GM18505 (cell line): ENCODE measurements around the gene NTM.

Experiments used
- ATAC-seq: cut with Tn5 transposase; IDR thresholded peaks from one replicate; pipeline ENCODE4 v1.9.1; 2021; ENCODE audit not compliant: unreplicated experiment
- POLR2A ChIP-seq: IDR thresholded peaks from 4 replicates; pipeline ENCODE4 v1.6.1; 2011; ENCODE audit warnings: borderline replicate concordance; ENCODE audit not compliant: insufficient read depth, insufficient read length; ENCODE audit errors: extremely low read depth

The NTM gene

DNA sequence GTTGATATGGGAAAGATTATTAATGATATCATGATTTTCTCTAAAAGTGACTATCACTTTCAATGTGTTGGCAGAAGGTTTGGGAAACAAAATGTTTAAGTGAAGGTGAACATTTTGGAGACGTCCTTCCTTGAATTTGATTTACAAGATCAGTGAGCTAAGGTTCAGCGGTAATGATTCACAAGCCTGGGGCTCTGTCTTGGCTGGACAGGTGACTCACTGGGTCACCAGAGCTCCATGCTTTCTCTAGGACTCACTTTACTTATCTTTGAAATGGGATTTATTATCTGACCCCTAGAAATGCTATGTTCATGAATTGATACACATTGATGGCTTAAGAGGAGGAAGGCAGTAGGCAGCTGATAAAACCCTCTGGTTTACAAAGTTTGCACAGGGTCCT is 437.5 kb downstream of the NTM start:
- ATAC-seq, result no peak
- TF ChIP-seq POLR2A, result no peak

DNA sequence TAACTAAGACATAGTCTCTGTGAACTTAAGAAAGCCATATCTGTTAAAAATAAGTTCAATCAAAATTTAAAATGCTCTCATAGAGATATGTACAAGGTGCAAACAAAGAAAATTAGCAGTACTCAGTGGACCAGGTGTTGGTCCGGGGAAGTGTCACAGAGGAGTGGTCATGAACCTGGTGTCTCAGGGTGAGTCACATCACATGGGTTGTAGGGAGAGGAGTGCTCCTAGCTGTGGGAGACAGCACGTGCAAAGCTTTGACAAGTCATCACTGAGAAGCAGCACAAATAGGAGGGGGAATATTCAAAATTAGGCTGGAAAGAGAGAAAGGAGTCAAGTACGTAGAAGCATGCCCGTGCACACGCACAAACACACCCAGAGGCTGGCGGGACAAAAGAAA is 438.1 kb downstream of the NTM start:
- no peak for ATAC-seq

GRCh38 chr11:131809203-131809918 is 438.9 kb downstream of the NTM start:
- no peak for ATAC-seq
- TF ChIP-seq POLR2A, result no peak

More for the DNA sequence above, 438.1 kb downstream of the NTM start:
- TF ChIP-seq POLR2A, result no peak

DNA sequence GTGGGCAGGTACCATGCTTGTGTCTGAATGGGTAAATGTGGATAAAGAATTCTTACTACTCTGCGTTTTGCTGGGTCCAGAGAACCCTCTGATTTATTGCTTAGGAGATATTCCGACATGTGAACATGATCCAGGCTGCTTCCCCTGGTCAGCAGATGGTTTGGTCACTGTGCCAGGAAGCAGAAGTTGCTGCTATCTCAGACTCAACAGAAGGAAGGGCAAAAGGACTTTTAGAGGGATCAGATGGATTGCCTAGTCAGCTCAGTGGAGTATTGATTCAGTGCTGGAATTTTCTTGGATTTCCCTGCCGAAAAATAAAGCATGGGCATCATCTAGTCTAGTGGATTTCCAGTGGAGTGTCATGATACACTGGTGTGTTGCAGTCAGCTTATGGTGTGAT is 440.1 kb downstream of the NTM start:
- TF ChIP-seq POLR2A, result no peak
- ATAC-seq, result no peak

- no peak for ATAC-seq
- TF ChIP-seq POLR2A, result no peak
Observed at GRCh38 chr11:131811383-131811782, 441.0 kb downstream of the NTM start.

DNA sequence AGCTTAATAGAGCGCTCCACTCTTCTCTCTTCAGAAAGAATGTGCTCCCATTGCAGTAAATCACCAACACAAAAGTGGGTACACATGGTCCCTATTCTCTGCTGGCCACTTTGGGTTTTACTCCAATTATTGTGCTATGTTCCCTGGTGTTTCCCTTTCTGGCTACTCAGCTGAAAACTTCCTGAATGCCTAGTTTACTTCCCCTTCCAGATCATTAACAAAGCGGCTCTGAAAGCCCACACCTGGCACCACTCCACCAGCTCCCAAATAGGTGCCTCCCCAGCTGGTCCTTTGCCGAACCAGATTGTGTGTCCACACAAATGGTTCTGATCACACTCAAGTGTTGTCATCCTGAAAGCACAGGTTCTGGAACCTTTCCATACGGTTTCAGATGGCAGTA is 443.7 kb downstream of the NTM start:
- ATAC-seq, result no peak
- no peak for TF ChIP-seq POLR2A

DNA sequence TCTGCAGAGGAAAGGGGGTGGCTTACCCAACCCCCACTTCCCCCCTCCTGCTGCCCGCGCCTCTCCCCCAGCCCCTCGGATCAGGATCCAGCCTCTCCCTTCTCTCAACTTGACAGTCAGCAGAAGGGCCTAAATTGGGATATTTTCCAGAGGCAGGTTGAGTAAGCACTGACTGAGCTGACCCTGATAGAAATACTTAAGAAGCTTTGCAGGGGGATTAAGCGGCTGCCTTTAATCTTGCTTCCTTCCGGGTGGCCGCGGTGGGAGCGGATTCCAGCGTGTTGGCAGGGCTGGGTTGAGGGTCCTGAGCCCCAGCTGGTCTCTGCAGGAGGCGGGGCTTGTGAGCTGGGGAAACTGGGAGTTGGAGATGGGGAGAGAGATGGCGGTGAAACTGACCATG is 445.2 kb downstream of the NTM start:
- ATAC-seq, result no peak

GRCh38 chr11:131816051-131816450 is 445.6 kb downstream of the NTM start:
- ATAC-seq, result no peak
- no peak for TF ChIP-seq POLR2A

More for the DNA sequence above, 445.2 kb downstream of the NTM start:
- no peak for TF ChIP-seq POLR2A

DNA sequence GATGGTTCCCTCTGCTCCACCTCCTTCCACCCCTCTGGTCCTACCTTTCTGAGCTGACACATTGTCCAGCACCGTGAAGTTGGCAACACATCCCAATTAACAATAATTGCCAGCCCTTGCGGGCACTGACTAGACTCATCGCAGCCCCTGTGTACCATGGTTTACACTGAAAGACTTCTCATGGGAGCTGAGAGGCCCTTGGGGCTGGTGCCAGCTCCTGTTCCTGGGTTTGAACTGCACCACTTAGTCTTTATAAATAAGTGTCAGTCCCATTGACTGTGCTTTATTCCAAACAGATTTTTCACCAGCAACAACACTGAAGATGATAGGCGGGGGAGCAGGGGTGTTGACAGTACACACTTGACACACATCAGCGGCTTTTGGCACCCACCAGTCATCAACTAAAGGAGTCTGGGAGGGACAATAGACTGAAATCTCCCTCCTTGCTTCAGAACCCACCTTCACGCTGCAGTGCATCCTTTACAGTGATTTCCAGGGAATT is 447.3 kb downstream of the NTM start:
- no peak for ATAC-seq
- no peak for TF ChIP-seq POLR2A

DNA sequence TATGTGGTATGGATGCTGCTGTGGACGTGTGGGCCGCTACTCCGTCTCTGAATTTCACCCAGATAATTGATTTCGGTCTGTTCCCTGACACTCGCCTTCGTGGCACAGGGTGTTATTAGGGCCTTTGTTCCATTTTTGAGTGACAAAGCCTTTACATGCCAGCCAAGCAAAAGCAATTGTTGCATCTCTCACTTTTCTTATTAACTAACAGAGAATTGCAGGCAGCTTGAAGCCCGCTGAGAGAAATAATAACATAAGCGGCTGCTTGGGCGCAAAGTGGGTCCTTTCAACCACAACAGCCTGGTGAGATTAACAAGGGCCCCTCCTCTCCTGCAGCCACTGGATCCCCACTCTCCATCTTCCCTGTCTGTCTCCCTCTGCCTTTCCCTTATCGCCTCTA is 449.4 kb downstream of the NTM start:
- no peak for TF ChIP-seq POLR2A
- no peak for ATAC-seq

DNA sequence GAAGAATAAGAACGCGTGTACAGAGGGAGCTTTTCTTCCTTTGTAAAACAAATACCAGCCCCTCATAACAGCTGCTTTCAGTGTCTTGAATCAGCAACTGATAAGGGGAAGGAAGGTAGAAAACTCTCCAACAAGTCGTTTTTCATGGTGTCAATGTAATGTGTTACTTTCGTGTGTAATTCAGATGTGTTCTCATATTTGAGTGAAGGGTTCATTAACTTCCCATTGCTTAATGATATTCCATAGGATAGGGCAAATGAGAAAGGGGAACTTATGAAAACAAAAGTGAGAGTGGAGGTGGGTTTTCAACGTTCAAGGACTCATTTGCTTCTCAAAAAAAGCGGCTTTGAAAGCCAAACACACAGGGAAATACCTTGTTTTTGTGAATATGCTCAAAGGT is 452.1 kb downstream of the NTM start:
- TF ChIP-seq POLR2A, result no peak
- ATAC-seq, result no peak

- no peak for ATAC-seq
- no peak for TF ChIP-seq POLR2A
Observed at GRCh38 chr11:131823772-131824171, 453.4 kb downstream of the NTM start.

DNA sequence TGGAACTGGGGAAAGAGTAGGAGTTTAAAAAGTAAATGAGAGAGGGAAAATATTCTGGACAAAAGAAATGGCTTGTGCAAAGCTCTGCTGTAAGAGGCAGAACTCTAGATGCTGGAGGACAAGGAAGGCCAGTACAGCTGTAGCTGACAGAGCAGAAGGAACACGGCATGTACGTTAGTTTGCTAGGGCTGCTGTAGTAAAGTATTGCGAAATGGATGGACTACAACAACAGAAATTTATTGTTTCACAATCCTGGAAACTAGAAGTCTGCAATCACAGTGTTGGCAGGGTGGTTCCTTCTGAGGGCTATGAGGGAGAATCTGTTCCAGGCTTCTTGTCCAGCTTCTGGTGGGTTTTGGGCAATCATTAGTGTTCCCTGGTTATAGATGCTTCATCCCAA is 454.4 kb downstream of the NTM start:
- no peak for TF ChIP-seq POLR2A
- ATAC-seq, result no peak

- no peak for TF ChIP-seq POLR2A
- no peak for ATAC-seq
Observed at GRCh38 chr11:131827430-131827829, 457.0 kb downstream of the NTM start.

DNA sequence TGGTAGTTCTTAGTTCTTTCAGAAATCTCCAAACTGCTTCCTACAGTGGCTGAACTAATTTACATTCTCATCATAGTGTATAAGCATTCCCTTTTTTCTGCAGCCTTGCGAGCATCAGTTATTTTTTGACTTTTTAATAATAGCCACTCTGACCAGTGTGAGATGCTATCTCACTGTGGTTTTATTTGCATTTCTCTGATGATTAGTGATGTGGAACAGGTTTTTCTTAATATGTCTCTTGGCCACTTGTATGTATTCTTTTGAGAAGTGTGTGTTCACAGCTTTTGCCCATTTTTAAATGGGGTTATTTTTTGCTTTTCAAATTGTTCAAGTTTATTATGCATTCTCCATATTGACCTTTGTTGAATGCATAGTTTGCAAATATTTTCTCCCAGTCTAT is 459.3 kb downstream of the NTM start:
- no peak for TF ChIP-seq POLR2A
- ATAC-seq, result no peak

DNA sequence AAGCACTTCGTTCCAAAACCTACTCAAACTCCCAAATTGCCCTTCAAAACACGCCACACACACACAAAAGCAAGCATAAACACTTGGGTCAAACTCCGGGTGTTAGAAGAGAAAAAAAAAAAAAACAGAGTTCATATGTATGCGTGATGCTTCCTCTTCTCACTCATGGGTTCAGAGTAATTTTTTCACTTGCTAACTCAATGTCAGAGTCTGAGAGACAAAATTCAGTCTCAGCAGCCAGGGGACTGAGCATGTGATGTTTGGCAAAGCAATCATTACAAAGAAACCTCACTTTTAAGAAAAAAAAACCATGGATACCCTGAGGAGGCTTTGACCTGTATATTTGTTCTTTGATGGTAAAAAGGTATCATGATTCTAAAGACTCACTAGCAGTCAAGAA is 461.7 kb downstream of the NTM start:
- no peak for TF ChIP-seq POLR2A
- no peak for ATAC-seq

DNA sequence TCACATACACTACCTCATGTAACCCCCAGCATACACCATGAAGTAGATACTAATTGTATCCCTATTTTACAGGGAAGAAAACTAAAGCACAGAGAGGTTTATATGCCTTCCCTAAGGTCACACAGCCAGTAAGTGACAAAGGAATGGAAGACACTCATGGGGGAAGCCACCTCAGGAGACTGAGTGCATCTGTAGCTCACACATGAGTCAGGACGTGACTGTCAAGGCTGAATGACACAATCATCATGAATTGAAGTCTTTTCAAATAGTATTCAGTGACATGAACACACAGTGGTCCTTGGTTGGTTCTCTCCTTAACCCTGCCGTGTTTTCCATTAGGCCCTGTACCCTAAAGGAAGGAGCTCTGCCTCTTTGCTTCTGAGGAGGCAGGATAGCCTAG is 463.0 kb downstream of the NTM start:
- TF ChIP-seq POLR2A, result no peak
- ATAC-seq, result no peak
